Dedifferentiated amniotic fluid mesenchymal stem cell (primary cell): Measurements from ENCODE around the gene GASK1A.

Experiments used
- DNase-seq: peaks from one replicate; pipeline ENCODE4 v3.0.0-alpha.2; 2016; ENCODE audit errors: extremely low spot score

GASK1A gene

DNA sequence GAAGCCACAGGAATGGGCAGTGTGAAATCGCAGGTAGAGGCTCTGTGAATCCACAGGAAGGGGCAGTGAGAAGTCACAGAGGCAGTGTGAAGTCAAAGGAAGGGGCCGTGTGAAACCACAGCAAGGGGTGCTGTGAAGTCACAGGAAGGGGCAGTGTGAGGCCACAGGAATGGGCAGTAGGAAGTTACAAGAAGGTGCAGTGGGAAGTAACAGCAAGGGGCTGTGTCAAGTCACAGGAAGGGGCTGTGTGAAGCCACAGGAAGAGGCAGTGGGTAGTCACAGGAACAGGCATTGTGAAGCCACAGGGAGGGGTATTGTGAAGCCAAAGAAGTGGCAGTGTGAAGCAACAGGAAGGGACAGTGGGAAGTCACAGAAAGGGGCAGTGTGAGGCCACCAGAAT lies 34.1 kb downstream of the GASK1A start:
- DNase-seq: no peak

- no peak for DNase-seq
Observed at GRCh38 chr3:43013743-43014155, 34.6 kb downstream of the GASK1A start.

DNA sequence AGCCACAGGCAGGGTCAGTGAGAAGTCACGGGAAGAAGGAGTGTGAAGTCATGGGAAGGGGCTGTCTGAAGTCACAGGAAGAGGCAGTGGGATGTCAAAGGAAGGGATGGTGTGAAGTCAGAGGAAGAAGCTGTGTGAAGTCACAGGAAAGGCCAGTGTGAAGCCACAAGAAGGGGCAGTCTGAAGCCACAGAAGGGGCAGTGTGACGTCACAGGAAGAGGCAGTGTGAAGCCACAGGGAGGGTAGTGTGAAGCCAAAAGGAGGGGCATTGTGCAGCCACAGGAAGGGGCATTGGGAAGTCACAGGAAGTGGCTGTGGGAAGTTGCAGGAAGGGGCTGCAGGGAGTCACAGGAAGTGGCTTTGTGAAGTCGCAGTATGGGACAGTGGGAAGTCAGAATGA lies 35.1 kb downstream of the GASK1A start:
- no peak for DNase-seq

DNA sequence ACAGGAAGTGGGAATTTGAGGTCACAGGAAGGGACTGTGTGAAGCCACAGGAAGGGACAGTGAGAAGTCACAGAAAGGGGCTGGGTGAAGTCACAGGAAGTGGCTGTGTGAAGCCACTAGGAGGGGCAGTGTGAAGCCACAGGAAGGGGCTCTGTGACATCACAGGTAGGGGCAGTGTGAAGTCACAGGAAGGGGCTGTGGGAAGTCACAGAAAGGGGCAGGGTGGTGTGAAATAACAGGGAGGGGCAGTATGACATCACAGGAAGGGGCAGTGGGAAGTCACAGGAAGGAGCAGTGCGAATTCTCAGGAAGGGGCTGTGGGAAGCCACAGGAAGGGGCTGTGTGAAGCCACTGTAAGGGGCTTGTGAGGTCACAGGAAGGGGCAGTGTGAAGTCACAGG lies 35.8 kb downstream of the GASK1A start:
- DNase-seq: no peak

GRCh38 chr3:43015572-43015971 lies 36.5 kb downstream of the GASK1A start:
- DNase-seq: no peak

DNA sequence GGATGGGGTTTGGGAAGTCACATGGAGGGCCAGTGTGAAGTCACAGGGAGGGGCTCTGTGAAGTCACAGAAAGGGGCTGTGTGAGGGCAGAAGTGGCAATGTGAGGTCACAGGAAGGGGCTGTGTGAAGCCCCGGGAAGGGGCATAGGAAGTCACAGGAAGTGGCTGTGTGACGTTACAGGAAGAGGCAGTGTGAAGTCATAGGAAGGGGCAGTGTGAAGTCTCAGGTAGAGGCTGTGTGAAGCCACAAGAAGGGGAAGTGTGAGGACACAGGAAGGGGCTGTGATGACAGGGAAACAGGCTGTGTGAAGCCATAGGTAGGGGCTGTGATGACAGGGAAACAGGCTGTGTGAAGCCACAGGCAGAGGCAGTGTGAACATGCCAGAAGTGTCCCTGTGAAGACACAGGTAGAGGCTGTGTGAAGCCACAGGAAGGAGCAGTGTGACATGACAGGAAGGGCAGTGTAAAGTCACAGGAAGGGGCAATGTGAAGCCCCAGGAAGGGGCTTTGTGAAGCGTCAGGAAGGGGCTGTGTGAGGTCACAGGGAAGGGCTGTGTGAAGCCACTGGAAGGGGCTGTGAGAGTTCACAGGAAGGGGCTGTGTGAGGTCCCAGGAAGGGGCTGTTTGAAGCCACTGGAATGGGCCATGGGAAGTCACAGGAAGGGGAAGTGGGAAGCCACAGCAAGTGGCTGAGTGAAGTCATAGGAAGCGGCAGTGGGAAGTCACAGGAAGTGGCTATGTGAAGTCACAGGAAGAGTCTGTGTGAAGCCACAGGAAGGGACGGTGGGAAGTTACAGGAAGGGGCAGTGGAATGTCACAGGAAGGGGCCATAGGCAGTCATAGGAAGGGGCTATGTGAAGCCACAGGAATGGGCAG lies 37.1 kb downstream of the GASK1A start:
- no peak for DNase-seq

DNA sequence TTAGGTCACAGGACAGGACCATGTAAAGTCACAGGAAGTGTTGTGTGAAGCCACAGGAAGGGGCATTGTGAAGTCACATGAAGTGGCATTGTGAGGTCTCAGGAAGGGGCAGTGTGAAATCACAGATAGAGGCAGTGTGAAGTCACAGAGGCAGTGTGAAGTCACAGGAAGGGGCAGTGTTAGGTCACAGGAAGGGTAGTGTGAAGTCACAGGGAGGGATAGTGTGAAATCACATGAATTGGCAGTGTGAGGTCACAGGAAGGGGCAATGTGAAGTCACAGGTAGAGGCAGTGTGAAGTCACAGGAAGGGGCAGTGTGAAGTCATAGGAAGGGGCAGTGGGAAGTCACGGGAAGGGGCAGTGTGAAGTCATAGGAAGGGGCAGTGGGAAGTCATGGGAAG lies 37.9 kb downstream of the GASK1A start:
- no peak for DNase-seq

GRCh38 chr3:43017593-43018195 lies 38.6 kb downstream of the GASK1A start:
- DNase-seq: no peak

DNA sequence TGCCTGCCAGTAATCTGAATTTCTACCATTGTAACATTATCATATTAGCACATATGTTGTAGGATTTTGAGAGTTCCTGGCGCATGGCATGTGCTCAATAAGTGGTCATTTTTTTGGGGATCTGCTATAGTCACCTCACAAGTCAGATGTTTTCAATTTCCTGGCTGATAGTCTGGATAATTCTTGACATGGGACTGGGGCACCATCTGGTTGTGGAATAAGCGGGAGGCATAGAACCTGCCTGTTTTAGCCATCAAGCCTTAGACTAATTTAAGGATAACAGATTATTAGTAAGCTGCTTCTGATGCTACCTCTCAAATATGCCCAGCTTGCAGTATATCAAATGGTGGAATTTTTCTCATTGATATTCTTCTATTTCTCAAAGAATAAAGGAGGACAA lies 39.1 kb downstream of the GASK1A start:
- DNase-seq: no peak

- DNase-seq: no peak
Observed at GRCh38 chr3:43019006-43019809, 40.1 kb downstream of the GASK1A start.

DNA sequence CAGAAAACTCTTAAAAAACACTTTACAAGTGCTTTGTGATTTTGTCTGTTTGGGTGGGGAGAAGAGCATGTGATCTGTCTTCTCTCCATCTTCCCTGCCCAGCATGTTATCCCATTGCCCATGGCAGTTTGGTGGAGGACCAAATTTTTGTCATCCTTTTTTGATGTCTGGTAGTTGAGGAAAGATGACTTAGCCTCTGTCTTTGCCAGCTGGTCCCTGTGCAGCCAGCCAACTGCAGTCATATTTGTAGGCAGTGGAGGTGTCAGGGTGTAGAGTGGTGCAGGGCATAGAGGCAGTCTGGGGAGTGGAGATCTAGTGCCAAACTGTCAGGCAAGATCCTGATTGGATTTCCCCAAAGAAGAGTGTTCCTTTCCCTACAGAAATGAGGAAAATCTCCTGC lies 40.7 kb downstream of the GASK1A start:
- no peak for DNase-seq

DNA sequence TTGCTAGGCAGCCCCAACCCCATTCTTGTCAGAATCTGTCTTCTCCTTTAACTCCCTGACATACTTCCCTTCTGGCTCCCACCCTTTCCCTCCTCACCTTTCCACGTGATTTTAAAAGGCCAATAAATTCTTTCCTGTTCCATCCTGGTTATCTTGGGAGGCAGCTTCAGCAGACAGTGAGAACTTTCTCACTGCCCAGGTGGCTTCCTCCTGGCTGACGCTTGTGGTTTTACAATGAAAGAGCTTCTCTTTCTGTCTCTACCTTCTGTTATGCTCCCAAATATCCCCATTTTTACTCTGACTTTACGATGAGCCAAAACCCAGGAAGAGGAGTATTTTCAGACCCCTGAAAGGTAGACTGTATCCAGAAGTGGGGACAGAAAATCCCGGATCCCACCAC lies 42.1 kb downstream of the GASK1A start:
- DNase-seq: no peak

GRCh38 chr3:43022121-43022520 lies 43.0 kb downstream of the GASK1A start:
- DNase-seq: no peak

DNA sequence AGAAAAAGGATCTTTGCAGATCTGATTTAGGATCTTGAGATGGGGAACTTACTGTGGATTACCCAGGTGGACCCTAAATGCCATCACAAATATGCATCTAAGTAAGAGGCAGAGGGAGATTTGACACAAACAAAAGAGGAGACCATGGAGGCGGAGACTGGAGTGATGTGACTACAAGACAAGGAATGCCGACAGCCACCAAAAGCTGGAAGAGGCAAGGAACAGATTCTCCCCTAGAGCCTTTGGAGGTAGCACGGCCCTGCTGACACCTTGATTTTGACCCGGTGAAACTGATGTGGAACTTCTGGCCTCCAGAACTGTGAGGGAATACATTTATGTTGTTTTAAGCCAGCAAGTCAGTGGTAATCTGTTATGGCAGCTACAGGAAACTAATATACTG lies 44.0 kb downstream of the GASK1A start:
- DNase-seq: no peak

- no peak for DNase-seq
Observed at GRCh38 chr3:43023746-43024145, 44.6 kb downstream of the GASK1A start.

- no peak for DNase-seq
Observed at GRCh38 chr3:43024181-43024885, 45.2 kb downstream of the GASK1A start.

DNA sequence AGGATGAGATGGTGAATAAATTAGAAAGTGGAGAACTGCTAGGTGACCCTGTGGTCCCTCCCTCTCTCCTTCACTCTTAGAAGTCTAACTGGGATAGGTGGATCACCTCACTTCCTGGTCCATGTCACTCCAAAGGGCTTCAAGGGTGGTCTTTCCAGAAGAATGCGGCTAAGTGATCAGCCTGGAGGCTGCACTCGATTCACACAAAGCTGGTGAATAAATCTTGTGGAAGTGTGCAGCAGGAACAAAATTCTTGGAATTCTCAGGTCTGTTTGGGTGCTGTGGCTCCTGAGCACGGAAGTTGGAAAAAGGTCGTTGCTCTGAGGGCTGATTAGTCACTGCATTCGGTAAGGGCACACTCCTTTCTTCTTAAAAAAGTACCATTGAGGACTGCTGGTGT lies 46.3 kb downstream of the GASK1A start:
- no peak for DNase-seq

GRCh38 chr3:43028001-43028400 lies 48.9 kb downstream of the GASK1A start:
- no peak for DNase-seq

DNA sequence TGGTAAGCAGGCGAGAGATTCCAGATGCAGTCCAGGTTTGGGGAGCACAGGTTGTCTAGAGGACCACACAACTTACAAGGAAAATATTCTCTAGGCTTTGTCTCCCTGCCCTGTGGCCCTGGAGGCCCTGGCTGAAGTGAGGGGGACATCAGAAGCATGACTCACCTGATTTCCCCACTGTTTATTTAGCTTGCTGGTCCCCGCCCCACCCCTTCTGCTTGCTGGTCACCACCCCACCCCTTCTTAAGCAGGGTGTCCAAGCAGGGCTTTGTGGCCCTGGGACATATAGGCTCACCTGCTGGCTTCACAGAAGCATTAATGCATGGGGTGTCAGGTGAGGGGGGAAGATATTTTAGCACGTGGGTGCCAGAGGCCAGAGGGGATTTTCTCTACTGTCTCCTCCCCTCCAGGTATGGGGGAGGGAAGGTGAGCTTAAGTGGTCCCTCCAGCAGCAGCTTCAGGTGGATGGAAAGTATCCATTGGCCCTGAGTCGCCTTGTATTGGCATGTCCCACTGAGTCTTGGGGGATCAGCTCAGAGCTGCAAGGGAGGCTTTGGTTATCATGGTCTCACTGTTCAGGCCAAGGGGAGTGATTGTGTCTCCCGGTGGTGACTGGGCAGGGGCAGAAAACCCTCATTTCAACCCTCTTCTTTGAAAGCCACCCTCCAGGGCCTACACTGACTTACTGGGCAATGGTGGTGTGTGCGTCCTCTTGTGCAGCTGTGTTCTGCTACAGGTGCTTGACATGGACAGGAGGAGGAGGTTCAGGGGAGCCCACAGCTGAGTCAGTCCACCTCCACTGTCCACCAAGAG lies 49.8 kb downstream of the GASK1A start:
- no peak for DNase-seq

- DNase-seq: no peak
Observed at GRCh38 chr3:43030162-43030935, 51.2 kb downstream of the GASK1A start.
